GM12892 (cell line): ENCODE data around the gene RNF115.
"Not testable (repeated sequence)": the region's sequence is repeated elsewhere in the genome, so short reads cannot be mapped to it uniquely, and the experiment has no call there.

Experiments used
- POLR2A ChIP-seq: IDR thresholded peaks from 2 replicates; pipeline ENCODE4 v1.6.1; 2011; ENCODE audit warnings: low read depth, low read length, control low read depth
- POLR2AphosphoS5 ChIP-seq: IDR thresholded peaks from 2 replicates; pipeline ENCODE4 v1.6.1; 2011; ENCODE audit warnings: low read depth, low read length, control low read depth

- TF ChIP-seq POLR2A, POLR2AphosphoS5: not testable (repeated sequence)
These were observed 32.0 kb downstream of the RNF115 start for GRCh38 chr1:145791860-145792259.
